ENCODE measurements around the gene S1PR3.
"Not testable (repeated sequence)": the region's sequence is repeated elsewhere in the genome, so short reads cannot be mapped to it uniquely, and the experiment has no call there.

The S1PR3 gene

DNA sequence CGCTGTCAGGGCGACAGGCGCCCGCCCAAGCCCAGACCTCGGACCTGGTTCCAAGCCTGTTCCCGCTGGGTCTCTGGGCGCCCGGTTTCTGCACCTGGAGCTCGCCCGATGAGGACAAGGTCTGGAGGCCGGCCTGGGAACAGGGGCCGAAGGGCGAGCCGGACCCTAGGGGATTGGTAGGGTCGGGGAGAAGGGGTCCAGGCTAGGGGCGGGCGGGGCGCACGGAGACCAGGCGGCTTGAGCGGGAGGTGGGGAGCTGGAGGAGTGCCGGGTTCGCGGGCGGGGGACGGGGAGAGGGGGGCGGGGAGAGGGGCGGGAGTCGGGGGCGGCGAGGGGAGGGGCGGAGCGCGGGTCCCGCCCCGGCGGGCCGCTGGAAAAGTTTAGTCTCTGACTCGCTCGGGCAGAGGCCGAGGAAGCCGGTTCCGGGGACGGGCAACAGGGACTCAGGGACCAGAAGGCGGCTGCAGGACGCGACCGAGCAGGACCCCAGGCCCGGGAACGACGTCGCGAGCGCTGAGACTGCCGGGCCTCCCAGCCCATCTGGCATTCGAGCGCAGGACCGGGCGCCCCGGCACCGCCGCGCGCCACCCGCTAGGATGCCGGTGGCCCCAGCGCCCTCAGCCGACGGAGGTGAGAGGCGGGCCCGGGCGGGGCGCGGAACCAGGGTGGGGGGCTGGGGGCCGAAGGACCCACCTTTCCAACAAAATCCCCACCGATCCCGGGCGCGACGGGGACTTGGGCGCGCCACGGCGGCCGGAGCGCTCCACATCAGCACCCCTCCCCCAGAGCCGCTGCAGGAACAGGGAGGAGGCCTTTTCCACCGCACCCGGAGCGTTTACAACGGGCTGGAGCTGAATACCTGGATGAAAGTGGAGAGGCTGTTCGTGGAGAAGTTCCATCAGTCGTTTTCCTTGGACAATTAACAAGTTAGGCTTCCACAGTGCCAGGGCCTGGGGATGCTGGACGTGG is at the start of gene S1PR3:
Gene S1PR3, plus strand, starts transcription at position 403 of the 969 bp plus-strand sequence. CDS start 9,733 bp downstream, outside the sequence.
- Histone ChIP-seq H3K4me1 (ENCODE audit: insufficient read depth, low read length) (peaks cover 15% of the 10 kb centered on the region), H3K9ac (ENCODE audit: low read depth, low read length) (peak within 1 kb of the TSS; percentile 91), H3K36me3 (ENCODE audit: insufficient read depth, low read length) (no peaks in the 10 kb centered on the region), H3K9me3 (ENCODE audit: control insufficient read depth, insufficient read depth, low read length) (no peaks in the 10 kb centered on the region)

DNA sequence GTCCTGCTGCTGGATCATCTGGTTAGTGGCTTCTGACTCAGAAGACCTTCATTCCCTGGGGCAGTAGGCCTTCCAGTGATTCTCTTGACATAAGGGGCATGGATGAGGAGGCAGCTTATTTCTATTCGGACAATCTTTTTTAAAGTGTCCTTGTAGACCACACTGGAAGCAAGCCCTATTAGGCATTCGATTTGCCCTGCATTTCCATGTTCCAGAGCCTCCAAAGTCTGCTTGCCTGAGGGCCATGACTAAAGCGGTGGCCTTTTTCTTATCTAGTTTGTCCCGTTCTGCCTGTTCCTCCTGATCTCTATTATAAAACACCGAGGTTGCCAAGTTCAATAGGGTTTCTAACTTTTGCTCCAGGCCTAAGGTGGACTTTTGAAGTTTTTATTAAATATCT is 49.7 kb upstream of the S1PR3 start:
- H3K4me1 ChIP-seq (ENCODE audit: insufficient read depth, low read length); H3K36me3 ChIP-seq (ENCODE audit: insufficient read depth, low read length); H3K9ac ChIP-seq (ENCODE audit: low read depth, low read length); H3K9me3 ChIP-seq (ENCODE audit: control insufficient read depth, insufficient read depth, low read length): not testable (repeated sequence)

DNA sequence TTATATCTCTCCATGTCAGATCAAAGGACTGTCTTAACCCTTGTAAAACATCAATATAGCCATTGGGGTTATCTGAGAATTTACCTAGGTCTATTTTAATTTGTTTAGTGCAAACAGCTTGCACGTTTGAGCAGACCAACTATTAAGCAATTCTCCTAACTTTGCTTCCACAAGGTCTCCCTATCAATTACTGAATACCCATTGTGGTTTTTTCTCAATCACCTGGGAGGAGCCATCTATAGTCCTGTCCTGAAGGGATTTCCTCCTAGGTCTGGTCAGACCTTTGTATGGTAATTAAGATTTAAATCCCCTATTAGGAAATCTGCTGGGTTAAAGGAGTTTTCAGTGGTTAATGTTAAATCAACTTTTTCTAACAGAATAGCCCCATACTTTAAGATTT is 48.9 kb upstream of the S1PR3 start:
- H3K4me1 ChIP-seq (ENCODE audit: insufficient read depth, low read length) = no peaks in the 10 kb centered on the region
- no peaks in the 10 kb centered on the region for H3K9me3 ChIP-seq (ENCODE audit: control insufficient read depth, insufficient read depth, low read length)
- no peaks in the 10 kb centered on the region for H3K36me3 ChIP-seq (ENCODE audit: insufficient read depth, low read length)

DNA sequence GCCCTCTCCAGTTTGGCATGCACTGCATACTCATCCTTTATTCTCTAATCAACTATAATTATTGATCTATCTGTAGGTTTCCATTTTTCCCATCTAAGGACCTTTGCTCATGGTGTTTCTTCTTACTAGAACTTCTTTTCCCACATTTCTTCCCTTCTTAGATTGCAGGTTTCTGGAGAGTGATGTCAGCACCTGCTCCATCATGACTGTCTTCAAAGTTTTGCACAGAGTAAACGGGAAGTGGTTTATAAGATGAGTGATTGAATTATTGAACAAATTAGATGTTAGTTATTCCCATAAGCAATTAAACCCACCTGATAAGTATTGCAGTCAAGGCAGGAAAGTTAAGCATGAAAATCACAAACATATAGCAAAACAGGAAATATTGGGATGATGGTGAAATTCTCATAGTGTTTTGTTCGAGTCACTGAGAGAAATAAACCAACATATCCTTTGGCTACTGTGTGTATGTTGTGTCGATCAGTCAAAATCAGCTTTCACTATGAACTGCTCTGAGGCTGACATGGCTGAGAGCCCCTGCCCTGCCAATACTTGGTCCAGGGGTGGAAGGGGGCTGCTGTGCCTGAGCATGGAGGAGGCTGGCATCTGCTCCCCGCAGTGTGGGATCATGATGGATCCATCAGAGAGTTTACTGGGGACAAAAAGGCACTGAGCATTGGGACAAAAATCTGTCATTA is 45.5 kb upstream of the S1PR3 start:
- Histone ChIP-seq H3K9ac (ENCODE audit: low read depth, low read length) (no peak overlapping the region), H3K9me3 (ENCODE audit: control insufficient read depth, insufficient read depth, low read length) (no peaks in the 10 kb centered on the region), H3K4me1 (ENCODE audit: insufficient read depth, low read length) (no peaks in the 10 kb centered on the region), H3K36me3 (ENCODE audit: insufficient read depth, low read length) (no peaks in the 10 kb centered on the region)

More for the DNA sequence above, 48.9 kb upstream of the S1PR3 start:
- H3K9ac ChIP-seq (ENCODE audit: low read depth, low read length) = no peak overlapping the region

DNA sequence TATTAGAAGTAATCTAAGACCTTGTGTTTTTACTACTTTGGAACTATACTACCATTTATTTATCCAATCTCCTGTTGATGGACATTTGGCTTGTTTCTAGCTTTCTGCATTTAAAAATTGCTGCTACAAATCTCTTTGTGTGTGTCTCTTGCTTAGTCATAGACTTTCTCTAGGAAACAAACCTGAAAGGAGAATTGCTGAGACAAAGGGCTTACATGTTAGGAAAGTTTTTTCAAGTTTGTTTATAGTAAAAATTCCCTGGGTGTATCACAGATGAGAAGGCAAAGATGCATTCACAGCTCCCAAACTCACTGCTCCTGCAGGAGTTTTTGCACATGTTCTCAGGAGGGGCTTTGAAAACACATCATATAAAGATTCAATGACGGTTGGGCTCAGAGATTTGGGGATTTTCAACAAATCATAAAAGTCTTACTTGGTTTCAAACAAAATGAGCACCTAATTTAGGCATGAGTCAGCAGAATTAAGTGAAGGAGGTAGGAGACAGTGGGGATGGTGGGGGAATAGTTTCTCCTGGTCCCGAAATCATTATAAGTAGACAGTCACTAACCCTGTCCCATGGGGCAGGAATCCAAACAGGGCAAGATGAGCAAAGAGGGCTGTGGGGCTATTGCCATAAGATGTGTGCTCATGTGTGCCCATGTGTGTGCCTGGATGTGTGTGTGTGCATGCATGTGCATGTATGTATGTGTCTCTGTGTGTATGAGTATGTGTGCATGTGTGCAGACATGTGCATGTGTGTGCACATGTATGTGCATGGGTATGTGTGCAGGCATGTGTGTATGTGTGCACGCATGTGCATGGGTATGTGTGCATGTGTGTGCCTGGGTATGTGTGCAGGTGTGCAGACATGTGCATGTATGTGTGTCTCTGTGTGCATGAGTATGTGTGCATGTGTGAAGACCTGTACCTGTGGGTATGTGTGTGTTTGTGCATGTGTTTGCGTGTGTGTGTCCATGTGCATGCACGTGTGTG is 43.4 kb upstream of the S1PR3 start:
- H3K9me3 ChIP-seq (ENCODE audit: control insufficient read depth, insufficient read depth, low read length) = no peaks in the 10 kb centered on the region
- no peaks in the 10 kb centered on the region for H3K36me3 ChIP-seq (ENCODE audit: insufficient read depth, low read length)
- H3K4me1 ChIP-seq (ENCODE audit: insufficient read depth, low read length) = no peaks in the 10 kb centered on the region
- H3K9ac ChIP-seq (ENCODE audit: low read depth, low read length) = no peak overlapping the region

DNA sequence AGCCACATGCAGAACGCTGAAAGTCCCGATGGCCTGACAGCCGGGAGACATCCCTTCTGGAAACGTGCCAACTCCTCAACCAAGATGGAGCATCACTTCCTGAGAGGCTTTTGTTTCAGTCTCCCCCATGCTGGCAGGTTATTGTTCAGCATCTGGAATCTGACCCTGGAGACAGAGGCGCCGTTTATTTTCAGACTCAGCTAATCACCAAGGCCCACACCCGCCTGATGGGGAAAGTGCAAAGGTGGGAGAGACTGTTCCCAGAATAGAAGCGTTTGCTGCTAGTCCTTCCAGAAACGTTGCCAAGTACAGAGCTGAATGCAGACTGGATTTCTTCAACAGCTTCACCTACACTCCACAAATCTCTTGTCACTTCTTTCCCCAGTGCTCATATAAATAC is 41.8 kb upstream of the S1PR3 start:
- H3K9me3 ChIP-seq (ENCODE audit: control insufficient read depth, insufficient read depth, low read length) = no peaks in the 10 kb centered on the region
- no peak overlapping the region for H3K9ac ChIP-seq (ENCODE audit: low read depth, low read length)
- no peaks in the 10 kb centered on the region for H3K4me1 ChIP-seq (ENCODE audit: insufficient read depth, low read length)
- no peaks in the 10 kb centered on the region for H3K36me3 ChIP-seq (ENCODE audit: insufficient read depth, low read length)

DNA sequence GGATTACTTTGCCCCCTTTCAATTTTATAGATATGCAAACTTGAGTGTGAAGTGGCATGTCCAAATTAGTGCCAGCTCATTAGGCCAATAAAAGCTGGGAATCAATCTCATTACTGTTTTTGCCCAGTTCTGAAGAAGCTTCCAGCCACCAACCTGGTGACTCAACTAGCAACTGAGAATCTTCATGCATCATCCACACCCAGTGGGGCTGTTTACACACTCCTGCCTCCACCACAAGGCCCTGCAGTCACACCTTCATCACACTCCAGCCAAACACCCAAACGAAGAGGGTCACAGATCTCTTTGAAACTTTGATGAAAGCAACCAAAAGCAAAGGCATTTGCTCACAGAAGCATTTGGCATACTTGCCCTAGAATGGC is 41.3 kb upstream of the S1PR3 start:
- Histone ChIP-seq H3K9ac (ENCODE audit: low read depth, low read length) (no peak overlapping the region), H3K9me3 (ENCODE audit: control insufficient read depth, insufficient read depth, low read length) (no peaks in the 10 kb centered on the region), H3K36me3 (ENCODE audit: insufficient read depth, low read length) (no peaks in the 10 kb centered on the region), H3K4me1 (ENCODE audit: insufficient read depth, low read length) (no peaks in the 10 kb centered on the region)

DNA sequence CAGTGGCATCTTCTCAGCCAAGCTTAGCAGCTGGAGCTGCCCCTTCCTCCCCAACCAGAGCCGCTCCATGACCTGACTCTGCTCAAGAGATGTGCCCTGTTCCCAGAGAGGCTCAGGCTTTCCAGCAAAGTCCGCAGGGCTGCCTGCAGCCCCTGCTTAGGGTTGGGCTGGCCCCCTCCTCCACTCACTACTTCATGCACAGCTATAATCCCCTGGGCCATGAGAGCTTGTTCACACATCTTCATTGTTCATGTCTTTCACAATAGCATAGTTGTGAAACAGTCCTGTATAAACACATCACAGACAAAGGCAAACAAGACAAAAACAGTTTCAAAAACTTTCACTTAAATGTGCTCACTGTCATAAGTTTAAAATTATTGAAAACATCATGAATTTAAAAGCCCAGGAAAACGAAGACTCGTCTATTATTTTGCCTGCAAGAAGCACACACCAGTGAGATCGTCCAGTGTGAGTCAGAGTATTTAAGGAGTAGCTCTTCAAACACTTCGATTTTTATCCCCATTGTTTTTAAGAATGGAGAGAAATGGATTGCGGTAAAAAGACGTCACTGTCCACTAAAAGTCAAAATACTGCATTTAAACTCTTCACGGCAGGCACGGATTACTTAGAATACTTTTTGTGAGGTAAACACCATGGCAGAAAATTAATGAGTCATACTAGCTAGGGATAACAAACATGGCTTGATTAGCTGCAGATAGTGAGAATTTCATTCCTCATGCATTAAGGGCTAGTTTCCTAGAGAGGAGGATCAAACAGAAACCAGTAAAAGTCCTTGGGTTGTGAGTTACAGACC is 40.7 kb upstream of the S1PR3 start:
- Histone ChIP-seq H3K4me1 (ENCODE audit: insufficient read depth, low read length) (no peaks in the 10 kb centered on the region), H3K9me3 (ENCODE audit: control insufficient read depth, insufficient read depth, low read length) (no peaks in the 10 kb centered on the region), H3K36me3 (ENCODE audit: insufficient read depth, low read length) (no peaks in the 10 kb centered on the region), H3K9ac (ENCODE audit: low read depth, low read length) (no peak overlapping the region)

DNA sequence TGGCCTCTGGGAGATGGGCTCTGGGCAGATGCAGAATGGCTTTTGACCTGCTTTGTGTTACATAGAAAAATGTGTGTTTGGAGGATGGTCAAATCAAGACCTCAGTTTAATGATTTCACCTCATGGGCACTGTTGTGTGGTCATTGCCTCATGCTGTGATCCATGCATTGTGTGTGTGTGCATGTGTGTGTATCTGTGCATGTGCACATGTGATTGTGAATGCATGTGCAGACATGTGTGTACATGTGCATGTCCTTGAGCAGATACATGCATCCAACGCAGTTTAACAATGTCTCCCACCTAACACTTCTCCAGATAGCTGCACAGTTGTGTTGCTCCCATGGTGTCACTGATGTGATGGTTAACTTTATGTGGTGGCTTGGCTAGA is 40.1 kb upstream of the S1PR3 start:
- no peak overlapping the region for H3K9ac ChIP-seq (ENCODE audit: low read depth, low read length)
- no peaks in the 10 kb centered on the region for H3K4me1 ChIP-seq (ENCODE audit: insufficient read depth, low read length)
- no peaks in the 10 kb centered on the region for H3K36me3 ChIP-seq (ENCODE audit: insufficient read depth, low read length)
- H3K9me3 ChIP-seq (ENCODE audit: control insufficient read depth, insufficient read depth, low read length) = no peaks in the 10 kb centered on the region

DNA sequence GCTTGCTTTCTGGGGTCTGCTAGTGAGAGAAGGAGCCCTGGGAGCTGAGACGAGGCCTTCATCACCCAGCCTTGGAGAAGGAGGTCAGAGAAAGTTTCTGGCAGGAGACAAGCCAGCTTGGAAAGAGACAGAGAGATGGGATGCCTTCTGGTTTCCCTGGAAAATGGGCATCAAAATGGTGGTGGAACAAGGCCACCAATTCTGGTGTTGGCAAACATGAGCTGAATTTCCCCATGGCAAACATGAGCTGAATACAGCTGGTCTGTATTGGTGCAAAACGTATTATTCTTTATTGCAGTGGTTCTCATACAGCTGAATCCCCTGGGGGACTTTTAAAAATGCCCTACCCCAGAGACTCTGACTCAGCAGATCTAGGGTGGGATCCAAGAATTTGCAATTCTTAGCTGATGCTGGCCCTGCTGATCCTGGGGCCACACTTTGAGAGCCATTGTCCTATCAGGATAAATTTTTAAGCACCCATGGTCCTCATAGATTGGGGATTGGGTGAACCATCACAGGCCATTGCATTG is 39.1 kb upstream of the S1PR3 start:
- Histone ChIP-seq H3K9ac (ENCODE audit: low read depth, low read length) (no peak overlapping the region), H3K4me1 (ENCODE audit: insufficient read depth, low read length) (no peaks in the 10 kb centered on the region), H3K9me3 (ENCODE audit: control insufficient read depth, insufficient read depth, low read length) (no peaks in the 10 kb centered on the region), H3K36me3 (ENCODE audit: insufficient read depth, low read length) (no peaks in the 10 kb centered on the region)

DNA sequence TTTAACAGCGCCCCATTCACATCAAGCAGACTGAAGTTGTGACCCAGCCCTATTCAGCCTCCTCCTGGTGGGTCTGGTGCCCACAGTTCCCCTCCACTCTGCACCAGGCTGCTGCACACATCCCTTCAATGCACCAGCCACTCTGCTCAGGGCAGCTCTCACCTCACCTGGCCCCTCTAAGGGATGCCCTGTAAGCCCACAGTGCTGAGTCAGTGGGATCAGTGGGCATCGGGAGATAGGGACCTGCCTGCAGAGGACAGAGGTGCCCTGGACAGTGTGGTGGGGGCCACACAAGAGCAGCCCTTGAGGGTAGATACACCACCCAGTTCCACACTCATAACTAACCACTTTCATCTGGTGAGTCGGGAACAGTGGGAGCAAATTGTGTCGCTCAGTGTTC is 38.3 kb upstream of the S1PR3 start:
- H3K36me3 ChIP-seq (ENCODE audit: insufficient read depth, low read length) = 0 out of 2 replicates have a peak, but pooled peaks cover under 1% of the 10 kb centered on the region
- H3K4me1 ChIP-seq (ENCODE audit: insufficient read depth, low read length) = 0 out of 2 replicates have a peak, but pooled peaks cover 5% of the 10 kb centered on the region
- H3K9ac ChIP-seq (ENCODE audit: low read depth, low read length) = no peak overlapping the region
- no peaks in the 10 kb centered on the region for H3K9me3 ChIP-seq (ENCODE audit: control insufficient read depth, insufficient read depth, low read length)

DNA sequence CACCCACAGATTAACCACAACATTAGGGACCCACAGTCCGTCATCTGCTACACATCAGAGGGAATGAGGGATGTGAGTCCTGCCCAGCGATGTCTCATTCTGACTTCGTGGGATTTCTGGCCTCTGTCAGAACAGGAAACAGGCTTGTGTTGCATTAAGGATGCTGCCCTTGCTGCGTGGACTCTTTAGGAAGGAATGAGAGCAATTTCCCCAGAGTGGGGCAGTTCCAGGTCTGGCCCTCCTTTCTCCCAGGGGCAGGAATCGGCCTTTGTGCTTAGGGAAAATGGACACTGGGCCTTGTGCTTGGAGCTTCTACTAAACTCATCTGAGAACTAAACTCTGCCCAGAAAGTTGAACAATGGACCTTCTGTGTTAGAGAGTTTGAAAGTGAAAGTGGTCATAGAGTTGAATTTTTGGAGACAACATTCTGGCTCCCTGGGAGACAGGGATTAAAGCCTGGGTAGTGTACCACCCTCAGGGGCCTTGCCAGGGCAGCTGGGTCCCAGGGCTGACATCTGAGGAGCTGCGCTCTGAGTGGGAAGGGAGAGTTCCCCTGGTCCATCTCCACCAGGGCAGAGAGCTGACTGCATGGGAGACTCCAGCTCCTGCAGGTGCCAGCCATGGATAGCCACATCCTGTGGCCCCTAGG is 37.8 kb upstream of the S1PR3 start:
- Histone ChIP-seq H3K9me3 (ENCODE audit: control insufficient read depth, insufficient read depth, low read length) (no peaks in the 10 kb centered on the region), H3K36me3 (ENCODE audit: insufficient read depth, low read length) (peaks cover 3% of the 10 kb centered on the region; the same call in 1 of the 2 replicates), H3K9ac (ENCODE audit: low read depth, low read length) (no peak overlapping the region), H3K4me1 (ENCODE audit: insufficient read depth, low read length) (0 out of 2 replicates have a peak, but pooled peaks cover 5% of the 10 kb centered on the region)

DNA sequence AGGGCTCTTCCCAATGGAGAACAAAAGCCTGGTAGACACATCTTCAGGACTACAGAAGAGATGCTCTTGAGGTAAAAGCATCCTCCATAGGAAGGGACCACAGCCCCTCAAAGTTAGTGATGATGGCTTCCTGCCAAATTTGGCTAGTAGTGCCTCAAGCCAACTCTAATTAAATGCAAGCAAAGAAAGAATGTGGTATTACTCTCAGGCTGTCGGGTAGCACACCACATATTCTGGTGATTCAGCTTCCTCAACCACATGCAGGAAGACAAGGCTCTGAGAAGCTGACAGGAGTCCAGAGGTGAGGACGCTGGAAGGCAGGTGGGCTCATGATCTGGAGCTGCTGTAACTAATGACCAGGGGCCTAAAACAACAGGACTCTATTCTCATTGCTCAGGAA is 37.2 kb upstream of the S1PR3 start:
- Histone ChIP-seq H3K9me3 (ENCODE audit: control insufficient read depth, insufficient read depth, low read length) (no peaks in the 10 kb centered on the region), H3K36me3 (ENCODE audit: insufficient read depth, low read length) (peaks cover 3% of the 10 kb centered on the region; the same call in 1 of the 2 replicates), H3K4me1 (ENCODE audit: insufficient read depth, low read length) (0 out of 2 replicates have a peak, but pooled peaks cover 5% of the 10 kb centered on the region), H3K9ac (ENCODE audit: low read depth, low read length) (no peak overlapping the region)
